ENCODE measurements around the gene CCDC148.
"Not testable (repeated sequence)": the region's sequence is repeated elsewhere in the genome, so short reads cannot be mapped to it uniquely, and the experiment has no call there.

Gene CCDC148

DNA sequence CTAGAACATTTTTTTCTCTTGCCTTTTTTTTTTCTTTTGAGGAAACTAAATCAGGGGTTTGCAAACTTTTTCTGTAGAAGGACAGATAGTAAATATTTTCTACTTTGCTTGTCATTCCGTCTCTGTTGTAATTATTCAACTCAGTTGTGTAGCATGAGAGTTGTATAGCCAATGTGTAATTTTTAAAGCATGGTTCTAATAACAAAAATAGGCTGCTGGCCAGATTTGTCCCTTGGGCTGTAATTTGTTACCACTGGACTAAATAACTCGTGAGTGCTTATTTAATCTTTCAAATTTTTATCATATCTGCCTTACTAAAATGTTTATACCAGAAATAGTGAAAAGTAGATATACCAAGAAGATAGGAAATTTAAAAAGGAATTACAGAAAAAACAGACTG, 43.0 kb downstream of the CCDC148 start:
- DNase-seq = no peak

DNA sequence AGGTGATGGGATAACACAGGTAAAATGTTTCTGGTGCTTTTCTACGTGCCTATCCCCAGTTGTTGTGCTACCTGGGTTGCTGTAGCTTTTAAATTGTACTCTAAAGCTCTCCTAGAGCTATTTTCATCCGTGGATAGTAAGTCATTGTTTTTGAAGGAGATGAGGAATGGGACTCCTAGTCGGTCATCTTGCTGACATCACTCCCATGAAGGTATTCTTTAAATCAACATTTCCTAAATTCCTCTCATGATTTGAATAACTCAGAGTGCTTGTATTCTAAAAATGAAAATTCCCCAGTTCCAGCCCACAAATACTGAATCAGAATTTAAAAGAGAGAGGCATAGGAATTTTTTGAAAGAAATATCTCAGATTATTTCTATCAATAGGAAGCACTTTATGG, 44.3 kb downstream of the CCDC148 start:
- no peak for DNase-seq

GRCh38 chr2:158411748-158412147, 44.8 kb downstream of the CCDC148 start:
- DNase-seq = no peak

GRCh38 chr2:158410132-158410531, 46.4 kb downstream of the CCDC148 start:
- no peak for DNase-seq

- DNase-seq = peak; percentile 84
These were observed 49.5 kb downstream of the CCDC148 start for GRCh38 chr2:158407031-158407430.

DNA sequence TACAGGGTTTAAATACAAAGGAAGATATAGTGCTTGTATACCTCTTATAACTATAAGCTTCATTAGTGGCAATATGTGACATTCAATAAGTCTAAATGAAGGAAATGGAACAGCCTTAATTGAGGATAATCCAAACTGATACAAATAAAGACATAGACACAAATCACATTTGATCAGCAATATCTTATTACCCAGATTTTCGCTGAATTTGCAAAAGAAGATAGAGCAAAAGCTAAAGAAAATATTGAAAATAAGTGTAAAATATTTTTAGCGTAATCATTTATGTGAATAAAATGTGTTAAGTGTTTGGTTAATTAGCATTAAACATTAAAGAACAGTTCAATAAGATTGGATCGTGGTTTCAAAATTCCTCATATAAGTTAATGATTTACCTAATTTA, 51.2 kb downstream of the CCDC148 start:
- DNase-seq = no peak

DNA sequence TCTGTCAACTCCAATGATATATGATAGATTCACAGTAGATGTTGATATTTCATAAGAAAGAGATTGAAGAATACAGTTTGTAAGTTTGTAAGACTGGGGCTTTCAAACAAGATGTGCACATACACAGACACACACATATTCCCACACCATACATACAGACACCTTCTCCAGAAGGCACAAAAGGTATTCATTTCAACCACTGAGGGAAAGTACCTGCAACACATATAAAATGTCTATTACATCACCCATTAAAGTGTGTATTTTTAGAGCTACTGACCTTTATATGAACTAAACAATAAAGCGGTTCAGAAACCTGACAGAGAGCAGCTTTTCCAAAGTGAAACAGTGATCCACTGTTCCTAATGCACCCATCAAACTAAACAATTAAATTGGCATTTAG, 53.3 kb downstream of the CCDC148 start:
- DNase-seq = no peak

GRCh38 chr2:158402665-158403064, 53.9 kb downstream of the CCDC148 start:
- no peak for DNase-seq

- no peak for DNase-seq
These were observed 61.4 kb downstream of the CCDC148 start for GRCh38 chr2:158395166-158395565.

DNA sequence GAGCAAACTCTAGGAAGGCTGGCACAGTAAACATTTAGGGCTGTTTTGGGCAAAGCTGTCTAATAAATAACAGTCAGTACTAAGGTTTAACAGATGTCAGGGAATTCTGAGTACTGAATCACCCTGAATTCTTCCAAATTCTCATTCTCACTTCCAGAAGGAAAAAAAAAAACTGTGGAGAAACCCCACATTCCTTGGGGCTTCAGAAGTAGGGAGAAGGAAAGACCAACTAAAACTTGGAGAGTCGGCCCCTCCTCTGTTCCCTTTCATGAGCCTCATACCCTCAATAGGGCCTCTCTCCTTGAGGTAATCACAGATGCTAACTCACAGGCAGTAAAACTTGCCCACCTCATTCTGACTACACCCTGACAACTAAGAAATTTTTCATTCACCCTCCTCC, 62.1 kb downstream of the CCDC148 start:
- no peak for DNase-seq

DNA sequence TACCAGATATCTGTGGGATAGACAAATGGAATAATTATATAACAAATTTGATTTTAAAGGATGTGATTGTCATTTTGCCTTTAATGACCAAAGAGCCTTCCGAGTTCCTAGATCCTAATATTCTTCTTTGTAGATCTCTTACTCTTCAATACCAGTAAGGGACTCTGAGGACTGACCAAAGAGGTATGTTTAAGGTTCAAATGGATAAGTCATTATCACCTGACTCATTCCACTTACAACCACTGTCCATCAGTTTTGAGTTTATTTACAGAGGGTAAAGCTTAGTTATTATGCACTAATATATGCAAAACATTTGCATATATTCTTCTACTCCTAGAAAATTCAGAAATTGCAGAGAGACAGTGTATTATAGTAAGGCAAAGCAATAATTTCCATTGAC, 62.7 kb downstream of the CCDC148 start:
- no peak for DNase-seq

DNA sequence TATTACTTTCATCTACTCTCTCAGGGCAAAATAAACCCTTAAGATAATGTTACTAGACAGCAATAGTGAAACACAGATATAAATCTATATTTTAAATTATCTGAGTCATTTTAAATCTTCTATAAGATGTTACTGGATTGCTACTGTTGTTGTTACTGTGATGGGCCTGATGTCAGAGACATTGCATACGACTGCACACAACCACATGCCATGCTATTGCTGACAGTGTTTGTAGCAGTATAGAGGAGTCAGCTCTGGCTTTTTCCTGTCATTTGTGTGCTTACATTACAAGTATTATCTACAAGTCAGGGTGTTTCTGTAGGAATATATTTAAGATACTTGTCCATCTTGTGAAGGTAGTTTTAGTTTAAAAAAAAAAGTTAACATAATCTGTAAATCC, 63.9 kb downstream of the CCDC148 start:
- DNase-seq = no peak

DNA sequence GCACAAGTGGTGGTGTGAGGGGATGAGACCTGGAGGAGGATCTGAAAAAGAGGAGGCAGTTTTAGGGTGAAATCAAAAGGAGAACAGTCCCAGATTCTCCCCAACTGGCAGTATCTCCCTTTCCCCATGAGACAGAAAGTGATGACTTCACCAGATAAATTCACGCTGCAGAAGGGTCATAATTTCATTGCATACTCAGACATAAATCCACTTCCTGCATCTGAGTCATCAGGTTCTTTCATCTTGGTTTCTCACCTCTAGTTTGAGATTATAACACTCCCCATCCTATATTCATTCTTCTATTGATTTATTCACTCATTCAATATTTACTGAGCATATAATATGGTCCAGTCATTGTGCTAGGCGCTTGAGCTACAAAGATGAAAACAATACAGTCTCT, 64.7 kb downstream of the CCDC148 start:
- DNase-seq = no peak

DNA sequence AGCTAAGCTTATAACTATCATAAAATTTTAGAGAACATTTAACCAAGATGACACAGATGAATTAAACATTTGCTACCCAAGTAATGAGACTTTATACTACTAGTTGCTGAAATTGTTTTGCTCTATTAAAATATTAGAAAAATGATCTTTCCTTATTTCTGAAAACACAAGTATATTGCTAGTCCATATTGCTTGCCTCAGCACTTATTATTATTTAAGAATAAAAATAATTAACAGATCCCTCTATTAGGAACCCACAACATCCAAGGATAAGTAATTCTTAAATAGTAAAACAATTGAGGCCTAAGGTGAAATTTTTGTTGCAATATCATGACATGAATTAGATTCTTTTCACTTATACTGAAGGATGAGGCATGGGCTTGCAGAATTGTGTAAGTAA, 65.2 kb downstream of the CCDC148 start:
- no peak for DNase-seq

DNA sequence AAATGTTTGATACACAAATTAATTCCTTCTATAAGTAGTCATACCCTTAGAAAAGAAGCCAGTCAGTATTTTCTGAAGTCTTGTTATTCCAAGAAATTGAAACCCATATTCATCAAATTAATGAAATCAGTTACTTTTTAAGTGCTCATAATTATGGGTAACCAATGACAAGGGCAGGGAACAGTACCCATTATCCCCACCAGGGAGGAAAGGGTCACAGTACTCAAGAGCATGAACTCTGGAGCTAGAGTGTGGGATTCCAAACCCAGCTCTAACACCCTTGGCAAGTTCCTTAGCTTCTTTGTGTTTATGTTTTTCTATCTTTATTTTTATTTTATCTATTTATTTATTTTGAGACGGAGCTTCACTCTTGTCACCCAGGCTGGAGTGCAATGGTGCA, 68.4 kb downstream of the CCDC148 start:
- DNase-seq = no peak

DNA sequence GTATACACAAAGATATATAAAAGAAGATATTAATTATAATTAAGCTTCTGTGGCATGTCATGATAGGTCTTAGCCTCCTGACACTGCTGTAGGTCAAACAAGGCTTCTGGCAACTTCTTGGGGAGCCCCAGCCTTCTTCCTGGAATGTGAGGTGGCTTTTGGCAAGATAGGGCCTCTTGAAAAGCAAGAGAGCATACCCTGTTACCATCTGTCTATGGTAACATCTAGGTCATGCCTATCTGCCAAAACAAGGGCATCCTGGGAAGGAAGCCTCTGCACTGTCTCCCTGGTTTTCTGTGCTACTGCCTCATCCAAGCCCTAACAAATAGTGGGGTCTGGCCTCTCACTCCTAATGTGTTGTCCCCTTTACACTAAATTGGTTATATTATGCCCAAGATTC, 70.9 kb downstream of the CCDC148 start:
- no peak for DNase-seq

GRCh38 chr2:158381978-158382377, 74.6 kb downstream of the CCDC148 start:
- DNase-seq = no peak

DNA sequence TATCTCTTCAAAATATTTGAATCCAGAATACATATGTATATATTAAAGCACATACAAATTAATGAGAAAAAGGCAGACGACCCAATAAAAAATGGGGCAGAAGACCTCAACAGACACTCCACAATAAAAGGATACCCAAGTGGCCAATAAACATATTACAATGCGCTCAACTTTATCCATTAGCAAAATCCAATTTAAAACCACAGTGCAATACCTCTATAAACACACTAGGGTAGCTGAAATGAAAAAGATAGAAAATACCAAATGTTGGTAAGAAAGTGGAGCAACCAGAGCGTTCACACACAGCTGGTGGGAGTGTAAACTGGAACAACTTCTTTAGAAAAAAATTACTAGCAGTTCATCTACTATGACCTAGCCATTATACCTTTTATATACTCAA, 75.3 kb downstream of the CCDC148 start:
- DNase-seq = no peak

- DNase-seq = no peak
These were observed 75.8 kb downstream of the CCDC148 start for GRCh38 chr2:158380746-158381145.

GRCh38 chr2:158378926-158379325, 77.6 kb downstream of the CCDC148 start:
- DNase-seq = no peak

GRCh38 chr2:158366342-158366741, 90.2 kb downstream of the CCDC148 start:
- no peak for DNase-seq

DNA sequence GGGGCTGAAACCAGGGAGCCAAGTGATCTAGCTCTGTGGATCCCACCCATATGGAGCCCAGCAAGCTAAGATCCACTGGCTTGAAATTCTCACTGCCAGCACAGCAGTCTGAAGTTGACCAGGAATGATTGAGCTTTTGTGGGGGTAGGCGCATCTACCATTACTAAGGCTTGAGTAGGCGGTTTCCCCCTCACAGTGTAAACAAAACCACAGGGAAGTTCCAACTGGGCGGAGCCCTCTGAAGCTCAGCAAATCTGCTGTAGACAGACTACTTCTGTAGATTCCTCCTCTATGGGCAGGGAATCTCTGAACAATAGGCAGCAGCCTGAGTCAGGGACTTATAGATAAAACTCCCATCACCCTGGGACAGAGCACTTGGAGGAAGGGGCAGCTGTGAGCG, 96.7 kb downstream of the CCDC148 start:
- no peak for DNase-seq

DNA sequence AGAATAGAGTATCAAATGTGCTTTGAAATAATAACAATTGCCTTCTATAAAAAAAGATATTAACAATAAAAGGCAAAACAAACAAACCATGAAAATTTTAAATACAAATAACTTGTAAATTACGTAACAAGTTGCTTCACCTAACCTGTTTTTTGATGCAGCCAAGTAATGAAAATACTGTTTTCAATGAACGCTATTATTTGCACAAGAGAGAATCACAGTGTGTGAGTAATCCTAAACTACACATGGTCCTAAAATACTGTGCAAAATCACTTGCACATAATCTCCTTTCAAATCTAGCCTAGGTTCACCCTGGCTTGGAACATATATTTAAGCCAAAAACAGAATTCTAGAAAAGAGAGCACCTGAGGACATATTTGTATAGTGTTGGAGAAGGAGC, 98.9 kb downstream of the CCDC148 start:
- no peak for DNase-seq

DNA sequence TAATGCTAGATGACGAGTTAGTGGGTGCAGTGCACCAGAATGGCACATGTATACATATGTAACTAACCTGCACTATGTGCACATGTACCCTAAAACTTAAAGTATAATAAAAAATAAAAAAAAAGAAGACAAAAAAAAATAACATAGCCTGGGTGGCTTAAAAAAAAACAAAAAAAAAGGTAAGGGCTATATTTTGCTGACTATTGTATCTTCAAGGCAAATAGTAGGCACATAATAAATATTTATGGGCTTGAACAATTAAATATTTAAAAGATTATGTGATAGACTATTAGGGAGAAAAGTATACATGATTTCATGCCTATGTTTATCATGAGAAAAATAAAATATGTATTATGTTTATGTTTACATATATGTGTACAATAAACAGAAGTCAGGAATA, 99.4 kb downstream of the CCDC148 start:
- DNase-seq = no peak

DNA sequence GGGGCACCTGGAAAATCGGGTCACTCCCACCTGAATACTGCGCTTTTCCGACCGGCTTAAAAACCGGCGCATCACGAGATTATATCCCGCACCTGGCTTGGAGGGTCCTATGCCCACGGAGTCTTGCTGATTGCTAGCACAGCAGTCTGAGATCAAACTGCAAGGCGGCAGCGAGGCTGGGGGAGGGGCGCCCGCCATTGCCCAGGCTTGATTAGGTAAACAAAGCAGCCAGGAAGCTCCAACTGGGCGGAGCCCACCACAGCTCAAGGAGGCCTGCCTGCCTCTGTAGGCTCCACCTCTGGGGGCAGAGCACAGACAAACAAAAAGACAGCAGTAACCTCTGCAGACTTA, 105.1 kb downstream of the CCDC148 start:
- not testable (repeated sequence) for DNase-seq

- DNase-seq = not testable (repeated sequence)
These were observed 105.6 kb downstream of the CCDC148 start for GRCh38 chr2:158350751-158351465.

Measured in NCI-H524 treated with DMSO at 0.1 percent for 48 hours (cell line).